BJ (cell line): ENCODE data around the gene PEPD. TPM values are rescaled to one million over a fixed set of nuclear protein-coding genes. Genes with fewer than 3 reads are reported as not detected.
"Not testable (repeated sequence)": the region's sequence is repeated elsewhere in the genome, so short reads cannot be mapped to it uniquely, and the experiment has no call there.

Experiments used
- CTCF ChIA-PET: fragments of 350-600 bp; formaldehyde crosslinking; extraction: SDS; loops from one replicate; lab custom pipeline; 2021; ENCODE audit warnings: antibody characterized with exemption, inconsistent platforms; lab: Yijun Ruan, JAX
- POLR2A ChIA-PET: fragments of 300-600 bp; sonication (Branson Sonifier 250); formaldehyde crosslinking; extraction: SDS; loops from one replicate; lab custom pipeline; 2021; ENCODE audit warnings: antibody characterized with exemption; lab: Charles Lee
- DNase-seq: peaks from one replicate; pipeline ENCODE4 v3.0.0-alpha.2; 2011; ENCODE audit warnings: low read depth
- H3K27me3 ChIP-seq: 2 replicates; pipeline ENCODE4 v1.6.0; 2011; ENCODE audit warnings: low read length; ENCODE audit not compliant: control insufficient read depth, insufficient read depth
- H3K36me3 ChIP-seq: 2 replicates; pipeline ENCODE4 v1.5.1; 2011; ENCODE audit warnings: low read length; ENCODE audit not compliant: control insufficient read depth, insufficient read depth
- H3K4me3 ChIP-seq: 2 replicates; pipeline ENCODE4 v1.5.1; 2011; ENCODE audit warnings: low read depth, mild to moderate bottlenecking, control low read depth, low read length
- CTCF ChIP-seq: IDR thresholded peaks from 2 replicates; pipeline ENCODE4 v1.5.1; 2011; ENCODE audit warnings: low read depth, mild to moderate bottlenecking, control low read depth, inconsistent platforms, low read length, moderate library complexity; ENCODE audit not compliant: insufficient read depth
- polyA plus RNA-seq: library from polyadenylated mRNA; depleted of rRNA; stranded (reverse); fragments of >200 nt; gene quantifications from 2 replicates; pipeline ENCODE4 v1.2.3, GENCODE V29; 2011

Gene PEPD
- polyA plus RNA-seq, 1 experiment: 97.6 TPM

- no peak for DNase-seq
- ChIA-PET CTCF (interaction anchor here (0.6 to 1.4 kb wide), 2 partner anchors 19 to 78 kb away, joined by 3 to 5 read pairs; no protein-coding TSS in a partner anchor), POLR2A (no interaction called here)
- peaks cover 4% of the 10 kb centered on the region for H3K36me3 ChIP-seq
- no peaks in the 10 kb centered on the region for H3K27me3 ChIP-seq
- no peak for TF ChIP-seq CTCF
- no peak overlapping the region for H3K4me3 ChIP-seq
Observed at GRCh38 chr19:33493401-33494275, 28.0 kb downstream of the PEPD start.

GRCh38 chr19:33492951-33493350 is 28.6 kb downstream of the PEPD start:
- Histone ChIP-seq H3K27me3 (no peaks in the 10 kb centered on the region), H3K36me3 (peaks cover 1% of the 10 kb centered on the region; the same call in 1 of the 2 replicates), H3K4me3 (no peak overlapping the region)
- ChIA-PET POLR2A (no interaction called here), CTCF (interaction anchor here (1.4 kb wide), 1 partner anchor 77 kb away, joined by 5 read pairs; no protein-coding TSS in a partner anchor)
- no peak for TF ChIP-seq CTCF
- DNase-seq: no peak

GRCh38 chr19:33492090-33492489 is 29.5 kb downstream of the PEPD start:
- Histone ChIP-seq H3K36me3 (no peaks in the 10 kb centered on the region), H3K4me3 (no peak overlapping the region), H3K27me3 (no peaks in the 10 kb centered on the region)
- DNase-seq: no peak
- POLR2A ChIA-PET: no interaction called here
- CTCF ChIA-PET: interaction anchor here (0.6 to 1.4 kb wide), 2 partner anchors 76 to 1599 kb away, joined by 3 to 5 read pairs; no protein-coding TSS in a partner anchor
- no peak for TF ChIP-seq CTCF

- H3K4me3 ChIP-seq, POLR2A ChIA-PET, DNase-seq, CTCF ChIA-PET, H3K36me3 ChIP-seq, H3K27me3 ChIP-seq: not testable (repeated sequence)
Observed at GRCh38 chr19:33490596-33490995, 31.0 kb downstream of the PEPD start.

GRCh38 chr19:33490041-33490451 is 31.5 kb downstream of the PEPD start:
- TF ChIP-seq CTCF: no peak
- Histone ChIP-seq H3K4me3 (no peak overlapping the region), H3K27me3 (no peaks in the 10 kb centered on the region), H3K36me3 (no peaks in the 10 kb centered on the region)
- DNase-seq: no peak
- CTCF ChIA-PET: no interaction called here
- POLR2A ChIA-PET: no interaction called here
